CD8-positive, alpha-beta memory T cell (primary cell): ENCODE measurements around the gene ABHD5. TPM values are rescaled to one million over a fixed set of nuclear protein-coding genes. Genes with fewer than 3 reads are reported as not detected.

Experiments used
- polyA plus RNA-seq: library from polyadenylated mRNA; unstranded; fragments of 300-500 nt; fragmentation: Illumina TruSeq; gene quantifications from one replicate; pipeline ENCODE4 v1.2.3, GENCODE V29; 2021
- total RNA-seq, 2 experiments: library from RNA; stranded (reverse); gene quantifications; one replicate each; pipeline ENCODE4 v1.2.3, GENCODE V29; 2021

ABHD5 gene
- total and polyA plus RNA-seq, 3 experiments from 2014 or later = 6.8 to 18.0 (median 17.0) TPM

Other genes with a start within 250 kb of the ABHD5 start
- gene ANO10, start 68.9 kb upstream of the ABHD5 start, total RNA-seq = 10 to 100 TPM in 1 of 2 experiments, 1 to 10 TPM in 1; 9.1 to 12.3 TPM
- gene ANO10, start 68.9 kb upstream of the ABHD5 start, polyA plus RNA-seq = 8.1 TPM